Daoy (cell line): ENCODE results near the gene GAPVD1. TPM values are rescaled to one million over a fixed set of nuclear protein-coding genes. Genes with fewer than 3 reads are reported as not detected.

ENCODE experiments used
- DNase-seq: peaks from one replicate; pipeline ENCODE4 v3.0.0-alpha.2; 2015; ENCODE audit warnings: low read depth
- total RNA-seq: library from RNA; depleted of rRNA; stranded (reverse); fragments of >200 nt; shearing (Covaris generic); gene quantifications from 2 replicates; pipeline ENCODE4 v1.2.3, GENCODE V29; 2014; rRNA removed

The GAPVD1 gene
- total RNA-seq, 1 experiment from 2014 or later, result 33.3 TPM

- peak; percentile 96 for DNase-seq
Measured at GRCh38 chr9:125405938-125406809, 144.5 kb downstream of the GAPVD1 start.

DNA sequence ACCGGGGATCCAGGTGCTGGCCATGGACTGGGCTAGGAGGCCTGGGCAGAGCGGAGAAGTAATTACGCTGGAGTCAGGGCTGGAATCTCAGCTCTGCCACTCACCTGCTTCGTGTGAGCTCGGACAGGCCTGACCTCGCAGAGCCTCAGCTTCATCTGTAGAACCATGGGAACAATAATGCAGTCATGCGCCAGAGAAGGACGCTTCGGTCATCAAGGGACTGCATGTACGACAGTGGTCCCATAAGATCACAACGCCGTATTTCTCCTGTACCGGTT is 145.1 kb downstream of the GAPVD1 start:
- no peak for DNase-seq

- no peak for DNase-seq
Measured at GRCh38 chr9:125407432-125407973, 145.9 kb downstream of the GAPVD1 start.

- DNase-seq, result peak; percentile 90
Measured at GRCh38 chr9:125407974-125408900, 146.6 kb downstream of the GAPVD1 start.

GRCh38 chr9:125409217-125409636 is 147.6 kb downstream of the GAPVD1 start:
- DNase-seq, result peak; percentile 54

DNA sequence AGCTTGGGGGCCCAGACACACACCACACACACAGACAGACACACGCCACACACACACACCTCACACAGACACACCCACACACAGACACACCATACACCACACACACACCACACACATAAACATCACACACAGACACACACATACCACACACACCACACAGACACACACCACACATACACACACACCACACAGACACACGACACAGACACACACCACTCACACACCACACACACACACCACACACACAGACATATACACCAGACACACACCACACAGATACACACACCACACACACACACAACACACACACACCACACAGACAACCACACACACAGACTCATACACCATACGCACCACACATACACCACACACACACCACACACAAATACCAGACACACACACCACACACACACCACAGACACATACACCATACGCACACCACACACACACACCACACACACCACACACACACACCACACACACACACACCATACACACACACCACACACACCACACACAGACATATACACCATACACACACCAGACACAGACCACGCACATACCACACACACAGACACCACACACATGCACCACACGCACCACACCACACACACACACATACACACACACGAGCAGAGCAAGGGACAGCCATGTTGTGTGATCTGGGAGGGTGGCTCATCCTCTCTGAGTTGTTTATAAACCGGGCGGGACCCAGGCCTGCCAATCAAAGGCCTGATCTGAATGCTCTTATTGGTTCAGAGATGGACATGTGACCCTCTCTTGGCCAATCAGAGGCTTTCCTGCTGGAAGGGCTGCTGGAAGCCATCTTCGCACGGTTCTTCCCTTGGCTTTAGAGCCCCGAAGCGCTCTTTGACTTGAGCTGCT is 148.3 kb downstream of the GAPVD1 start:
- DNase-seq, result peak; percentile 65

DNA sequence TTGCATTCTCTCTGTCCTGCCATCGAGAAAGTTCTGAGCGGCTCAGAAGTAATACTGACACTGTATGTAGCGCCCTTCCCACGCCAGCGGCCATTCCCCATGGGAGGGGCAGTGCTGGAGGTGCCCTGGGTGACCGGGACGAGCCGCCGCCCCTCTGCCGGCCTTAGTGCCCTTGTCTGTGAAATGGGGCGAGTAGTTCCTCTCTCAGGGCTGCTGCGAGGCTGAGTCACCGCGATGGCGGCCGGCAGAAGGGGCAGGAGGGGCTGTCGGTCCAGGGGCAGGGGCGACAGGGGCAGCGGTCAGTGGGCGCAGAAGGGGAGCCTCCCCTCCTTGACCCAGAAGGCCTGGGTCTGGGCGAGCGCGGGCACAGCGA is 148.9 kb downstream of the GAPVD1 start:
- DNase-seq, result no peak

- no peak for DNase-seq
Measured at GRCh38 chr9:125411171-125411756, 149.6 kb downstream of the GAPVD1 start.

- DNase-seq, result no peak
Measured at GRCh38 chr9:125412166-125412565, 150.5 kb downstream of the GAPVD1 start.

- no peak for DNase-seq
Measured at GRCh38 chr9:125413579-125413978, 152.0 kb downstream of the GAPVD1 start.

GRCh38 chr9:125415583-125416460 is 154.2 kb downstream of the GAPVD1 start:
- DNase-seq, result no peak

DNA sequence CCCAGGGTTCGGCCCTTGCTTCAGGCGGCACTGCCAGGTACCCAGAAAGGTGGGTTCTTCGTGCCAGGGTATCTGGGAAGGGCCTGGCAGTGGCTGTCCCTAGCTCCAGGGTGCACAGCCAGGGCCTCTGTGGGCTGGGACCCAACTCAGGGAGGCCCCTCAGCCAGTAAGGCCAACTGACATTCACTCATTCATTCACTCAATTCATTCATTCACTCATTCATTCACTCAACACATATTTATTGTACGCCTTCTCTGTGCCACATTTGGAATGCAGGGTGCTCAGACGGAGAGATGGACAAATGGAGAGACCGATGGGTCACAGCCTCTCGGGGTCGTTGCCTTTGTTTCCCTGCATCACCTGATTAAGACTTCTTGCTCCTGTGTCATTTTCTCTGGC is 154.9 kb downstream of the GAPVD1 start:
- DNase-seq, result no peak

Other genes starting within 250 kb of the GAPVD1 start
- 4.9 and 10.8 TPM in 2 replicates for gene SCAI, start 118.3 kb upstream of the GAPVD1 start, total RNA-seq
- 59.9 and 67.7 TPM in 2 replicates for gene PPP6C, start 72.0 kb upstream of the GAPVD1 start, total RNA-seq
- gene RABEPK, start 61.3 kb upstream of the GAPVD1 start, total RNA-seq, result 38.0 and 49.0 TPM in 2 replicates
- 50.3 and 56.3 TPM in 2 replicates for gene HSPA5, start 20.5 kb upstream of the GAPVD1 start, total RNA-seq